ENCODE results near the gene RFC4.
"Not testable (repeated sequence)": the region's sequence is repeated elsewhere in the genome, so short reads cannot be mapped to it uniquely, and the experiment has no call there.

RFC4 gene

DNA sequence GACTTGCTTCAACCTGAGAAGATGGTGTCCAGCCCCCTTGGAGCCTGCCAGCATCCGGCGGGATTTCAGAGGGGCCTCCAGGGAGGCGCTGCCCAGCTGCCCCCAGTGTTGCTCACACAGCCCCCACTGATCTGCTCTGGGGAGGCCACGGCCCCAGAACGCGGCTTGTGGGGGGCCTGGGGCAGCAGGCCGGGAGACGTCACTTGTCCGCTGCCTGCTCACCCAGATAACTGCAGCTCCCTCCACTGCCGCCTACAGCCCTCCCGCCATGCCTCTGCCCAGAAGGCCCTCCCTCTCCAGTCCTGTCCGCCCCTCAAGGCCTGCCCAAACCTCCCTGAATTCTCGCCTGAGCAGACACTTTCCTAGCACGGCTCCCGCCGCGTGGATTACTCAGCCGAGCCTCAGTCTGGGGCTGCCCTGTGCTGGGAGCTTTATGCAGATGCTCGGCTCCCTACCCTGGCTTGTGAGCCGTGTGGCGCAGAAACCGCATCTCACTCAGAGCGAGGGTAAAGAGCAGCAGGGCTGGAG lies 19.1 kb upstream of the RFC4 start:
- peak overlapping the region; percentile 70 for H3K4me3 ChIP-seq (ENCODE audit: low read depth, low read length, poor library complexity, severe bottlenecking)
- H2AFZ ChIP-seq (ENCODE audit: low read length): no peak overlapping the region
- no peak overlapping the region for H3K27ac ChIP-seq (ENCODE audit: low read depth, low read length, poor library complexity, severe bottlenecking)
- H3K27me3 ChIP-seq (ENCODE audit: insufficient read depth, low read length): peaks cover 13% of the 10 kb centered on the region
- H4K20me1 ChIP-seq (ENCODE audit: insufficient read depth, low read length): no peaks in the 10 kb centered on the region
- peak overlapping the region; percentile 92 for H3K4me2 ChIP-seq (ENCODE audit: low read length)
- H3K9me3 ChIP-seq (ENCODE audit: low read length): no peaks in the 10 kb centered on the region
- TF ChIP-seq EZH2 (IDR thresholded peaks at IDR 0.05; ENCODE audit: borderline replicate concordance, low read length): no peak
- TF ChIP-seq, protein P1, sequence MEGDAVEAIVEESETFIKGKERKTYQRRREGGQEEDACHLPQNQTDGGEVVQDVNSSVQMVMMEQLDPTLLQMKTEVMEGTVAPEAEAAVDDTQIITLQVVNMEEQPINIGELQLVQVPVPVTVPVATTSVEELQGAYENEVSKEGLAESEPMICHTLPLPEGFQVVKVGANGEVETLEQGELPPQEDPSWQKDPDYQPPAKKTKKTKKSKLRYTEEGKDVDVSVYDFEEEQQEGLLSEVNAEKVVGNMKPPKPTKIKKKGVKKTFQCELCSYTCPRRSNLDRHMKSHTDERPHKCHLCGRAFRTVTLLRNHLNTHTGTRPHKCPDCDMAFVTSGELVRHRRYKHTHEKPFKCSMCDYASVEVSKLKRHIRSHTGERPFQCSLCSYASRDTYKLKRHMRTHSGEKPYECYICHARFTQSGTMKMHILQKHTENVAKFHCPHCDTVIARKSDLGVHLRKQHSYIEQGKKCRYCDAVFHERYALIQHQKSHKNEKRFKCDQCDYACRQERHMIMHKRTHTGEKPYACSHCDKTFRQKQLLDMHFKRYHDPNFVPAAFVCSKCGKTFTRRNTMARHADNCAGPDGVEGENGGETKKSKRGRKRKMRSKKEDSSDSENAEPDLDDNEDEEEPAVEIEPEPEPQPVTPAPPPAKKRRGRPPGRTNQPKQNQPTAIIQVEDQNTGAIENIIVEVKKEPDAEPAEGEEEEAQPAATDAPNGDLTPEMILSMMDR (IDR thresholded peaks at IDR 0.05; ENCODE audit: low read length): no peak
- H3K79me2 ChIP-seq (ENCODE audit: insufficient read depth, low read length): no peaks in the 10 kb centered on the region
- no peaks in the 10 kb centered on the region; the same call in 1 of the 2 replicates for H3K36me3 ChIP-seq (ENCODE audit: insufficient read depth, low read length)
- no peaks in the 10 kb centered on the region for H3K9me2 ChIP-seq (ENCODE audit: low read depth, low read length)
- peak overlapping the region; percentile 88; the same call in 1 of the 2 replicates for H3K9ac ChIP-seq (ENCODE audit: low read length)
- peaks cover 38% of the 10 kb centered on the region for H3K4me1 ChIP-seq (ENCODE audit: insufficient read depth, low read length, severe bottlenecking)
- H3F3A ChIP-seq (ENCODE audit: insufficient read depth, low read length): no peaks in the 10 kb centered on the region

DNA sequence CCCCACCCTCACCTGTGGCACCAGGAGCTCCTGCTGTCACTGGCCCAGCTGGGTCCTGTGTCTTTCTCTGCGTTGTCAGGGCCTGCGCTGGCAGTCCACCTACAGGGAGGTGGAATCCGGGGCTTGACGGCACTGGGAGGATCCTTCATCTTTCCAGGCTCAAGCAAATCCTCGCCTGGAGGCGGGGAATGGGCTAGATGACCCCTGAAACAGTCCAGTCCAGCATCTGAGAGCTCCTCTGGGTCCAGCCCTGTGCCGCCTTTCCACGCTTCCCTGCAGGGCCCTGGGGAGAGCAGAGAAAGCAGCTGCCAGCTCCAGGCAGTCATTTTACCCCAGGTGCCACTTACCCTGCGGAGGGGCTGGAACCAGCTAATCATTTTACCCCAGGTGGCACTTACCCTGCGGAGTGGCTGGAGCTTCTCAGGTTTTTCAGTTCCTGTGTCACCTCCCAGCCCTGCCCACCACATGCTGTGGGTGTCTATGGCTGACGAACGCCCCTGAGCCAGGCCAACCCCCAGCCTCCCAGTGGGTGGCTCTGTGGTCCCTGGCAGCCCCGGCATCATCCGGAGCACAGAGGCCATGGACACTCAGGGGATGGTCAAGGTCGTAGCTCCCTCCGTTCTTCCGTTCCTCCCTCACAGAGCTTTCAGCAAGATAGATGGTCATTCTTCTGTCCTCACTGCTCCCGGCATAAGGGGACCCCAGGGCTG lies 18.3 kb upstream of the RFC4 start:
- TF ChIP-seq, protein P1 (IDR thresholded peaks at IDR 0.05; ENCODE audit: low read length): no peak
- TF ChIP-seq EZH2 (IDR thresholded peaks at IDR 0.05; ENCODE audit: borderline replicate concordance, low read length): no peak
- H3K4me3 ChIP-seq (ENCODE audit: low read depth, low read length, poor library complexity, severe bottlenecking): no peak overlapping the region
- no peaks in the 10 kb centered on the region for H3K9me3 ChIP-seq (ENCODE audit: low read length)
- H3K36me3 ChIP-seq (ENCODE audit: insufficient read depth, low read length): no peaks in the 10 kb centered on the region; the same call in 1 of the 2 replicates
- peak overlapping the region; percentile 92 for H3K4me2 ChIP-seq (ENCODE audit: low read length)
- no peak overlapping the region; the same call in 1 of the 2 replicates for H3K9ac ChIP-seq (ENCODE audit: low read length)
- peaks cover 13% of the 10 kb centered on the region for H3K27me3 ChIP-seq (ENCODE audit: insufficient read depth, low read length)
- no peaks in the 10 kb centered on the region for H3K9me2 ChIP-seq (ENCODE audit: low read depth, low read length)
- no peaks in the 10 kb centered on the region for H4K20me1 ChIP-seq (ENCODE audit: insufficient read depth, low read length)
- no peak overlapping the region for H2AFZ ChIP-seq (ENCODE audit: low read length)
- H3K27ac ChIP-seq (ENCODE audit: low read depth, low read length, poor library complexity, severe bottlenecking): no peak overlapping the region
- H3K79me2 ChIP-seq (ENCODE audit: insufficient read depth, low read length): no peaks in the 10 kb centered on the region
- no peaks in the 10 kb centered on the region for H3F3A ChIP-seq (ENCODE audit: insufficient read depth, low read length)
- peaks cover 38% of the 10 kb centered on the region for H3K4me1 ChIP-seq (ENCODE audit: insufficient read depth, low read length, severe bottlenecking)

DNA sequence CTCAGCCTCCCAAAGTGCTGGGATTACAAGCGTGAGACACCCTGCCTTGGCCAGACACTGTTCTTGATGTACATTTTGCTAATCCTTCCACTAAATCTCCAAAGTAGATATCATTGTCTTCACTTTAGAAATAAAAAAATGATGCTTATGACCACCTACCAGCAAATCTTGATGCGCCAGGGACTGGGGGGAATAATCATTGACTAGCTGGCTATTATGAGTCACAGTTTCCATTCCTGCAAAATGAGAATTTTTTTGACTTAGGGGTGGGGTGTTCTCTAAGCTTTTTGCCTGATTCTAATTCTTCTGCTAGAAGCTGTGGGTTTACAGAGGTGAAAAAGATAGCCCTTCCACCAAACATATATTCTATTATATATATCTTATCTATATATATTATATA lies 17.1 kb upstream of the RFC4 start:
- Histone ChIP-seq H3K79me2 (ENCODE audit: insufficient read depth, low read length) (no peaks in the 10 kb centered on the region), H3K9me2 (ENCODE audit: low read depth, low read length) (no peaks in the 10 kb centered on the region), H3K36me3 (ENCODE audit: insufficient read depth, low read length) (no peaks in the 10 kb centered on the region; the same call in 1 of the 2 replicates), H3K4me3 (ENCODE audit: low read depth, low read length, poor library complexity, severe bottlenecking) (no peak overlapping the region), H3K4me1 (ENCODE audit: insufficient read depth, low read length, severe bottlenecking) (peaks cover 38% of the 10 kb centered on the region), H3F3A (ENCODE audit: insufficient read depth, low read length) (no peaks in the 10 kb centered on the region), H3K9ac (ENCODE audit: low read length) (no peak overlapping the region), H3K9me3 (ENCODE audit: low read length) (no peaks in the 10 kb centered on the region), H3K27me3 (ENCODE audit: insufficient read depth, low read length) (peaks cover 13% of the 10 kb centered on the region), H4K20me1 (ENCODE audit: insufficient read depth, low read length) (no peaks in the 10 kb centered on the region), H2AFZ (ENCODE audit: low read length) (no peak overlapping the region), H3K4me2 (ENCODE audit: low read length) (no peak overlapping the region), H3K27ac (ENCODE audit: low read depth, low read length, poor library complexity, severe bottlenecking) (no peak overlapping the region)
- no peak for TF ChIP-seq EZH2 (IDR thresholded peaks at IDR 0.05; ENCODE audit: borderline replicate concordance, low read length)
- TF ChIP-seq, protein P1 (IDR thresholded peaks at IDR 0.05; ENCODE audit: low read length): no peak

DNA sequence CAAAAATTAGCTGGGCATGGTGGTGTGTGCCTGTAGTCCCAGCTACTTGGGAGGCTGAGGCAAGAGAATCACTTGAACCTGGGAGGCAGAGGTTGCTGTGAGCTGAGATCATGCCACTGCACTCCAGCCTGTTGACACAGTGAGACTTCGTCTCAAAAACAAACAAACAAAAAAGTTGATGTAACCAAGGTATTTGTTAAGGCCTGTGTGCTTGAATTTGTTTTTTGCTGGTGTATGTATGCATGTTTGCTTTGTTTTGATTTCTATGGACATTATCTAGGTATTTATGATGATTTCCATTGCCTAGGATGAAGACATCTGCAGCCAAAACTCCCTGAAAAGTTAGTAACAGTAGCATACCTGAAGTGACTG lies 16.1 kb upstream of the RFC4 start:
- not testable (repeated sequence) for H3F3A ChIP-seq (ENCODE audit: insufficient read depth, low read length); H3K4me2 ChIP-seq (ENCODE audit: low read length); H3K36me3 ChIP-seq (ENCODE audit: insufficient read depth, low read length); H2AFZ ChIP-seq (ENCODE audit: low read length); H3K9me2 ChIP-seq (ENCODE audit: low read depth, low read length); H3K9me3 ChIP-seq (ENCODE audit: low read length); H3K9ac ChIP-seq (ENCODE audit: low read length); H3K27ac ChIP-seq (ENCODE audit: low read depth, low read length, poor library complexity, severe bottlenecking); H3K4me3 ChIP-seq (ENCODE audit: low read depth, low read length, poor library complexity, severe bottlenecking); H3K79me2 ChIP-seq (ENCODE audit: insufficient read depth, low read length); H4K20me1 ChIP-seq (ENCODE audit: insufficient read depth, low read length)
- Histone ChIP-seq H3K27me3 (ENCODE audit: insufficient read depth, low read length) (peaks cover 13% of the 10 kb centered on the region), H3K4me1 (ENCODE audit: insufficient read depth, low read length, severe bottlenecking) (peaks cover 30% of the 10 kb centered on the region)

Data from OCI-LY1 (cell line).